GM19240 (cell line): Measurements from ENCODE around the gene U2AF2.
A peak's percentile ranks its signal among the peaks of the same experiment; 100 is the strongest.

Experiments used
- DNase-seq: peaks from one replicate; pipeline ENCODE4 v3.0.0; 2011; ENCODE audit warnings: low spot score; ENCODE audit not compliant: insufficient read length

U2AF2 gene

DNA sequence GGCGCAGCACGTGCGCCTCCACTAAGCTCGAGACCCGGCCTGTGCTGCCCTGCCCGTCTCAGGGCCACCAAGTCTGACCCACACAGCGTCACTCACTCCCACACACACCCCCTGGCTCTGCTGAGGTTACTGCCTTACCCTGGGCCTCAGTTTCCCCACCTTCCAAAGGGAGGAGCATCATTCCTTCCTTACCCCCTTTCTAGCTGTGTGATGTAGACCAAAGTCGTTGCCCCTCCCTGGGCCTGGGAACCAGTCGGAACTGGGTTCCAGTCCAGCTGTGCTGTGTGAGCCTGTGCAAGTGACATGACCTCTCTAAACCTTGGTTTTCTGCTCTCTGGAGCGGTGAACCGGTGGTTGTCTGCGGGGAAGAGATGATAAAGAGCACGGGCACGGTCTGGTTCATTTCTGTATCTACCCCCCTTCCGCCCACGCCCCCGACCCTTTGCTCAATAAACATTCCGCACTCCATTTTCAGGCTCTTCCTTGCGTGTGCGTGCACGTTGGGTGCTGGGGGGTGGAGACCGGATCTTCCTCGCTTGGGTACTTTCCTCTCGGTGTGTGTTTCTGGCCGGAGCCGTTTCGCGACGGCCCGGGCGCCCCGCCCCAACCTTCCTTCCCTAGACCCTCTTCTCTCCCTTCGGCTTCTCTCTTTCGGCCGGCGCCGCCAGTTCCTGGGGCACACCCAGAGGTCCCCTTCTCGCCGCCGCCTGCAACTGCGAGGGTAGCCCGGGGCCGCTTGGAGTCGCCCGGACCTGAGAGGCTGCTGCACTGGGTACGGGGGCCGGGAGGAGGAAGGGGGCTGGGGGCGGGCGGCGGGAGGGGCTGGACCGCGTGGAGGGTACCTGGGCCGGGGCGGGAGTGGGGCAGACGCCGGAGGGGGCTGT lies 11.6 kb upstream of the U2AF2 start, which contains the start of gene ZNF581:
ZNF581 (plus strand) TSS at position 647 of the 884 bp plus-strand sequence. CDS start 923 bp downstream, outside the sequence.
- peak; percentile 82 for DNase-seq

DNA sequence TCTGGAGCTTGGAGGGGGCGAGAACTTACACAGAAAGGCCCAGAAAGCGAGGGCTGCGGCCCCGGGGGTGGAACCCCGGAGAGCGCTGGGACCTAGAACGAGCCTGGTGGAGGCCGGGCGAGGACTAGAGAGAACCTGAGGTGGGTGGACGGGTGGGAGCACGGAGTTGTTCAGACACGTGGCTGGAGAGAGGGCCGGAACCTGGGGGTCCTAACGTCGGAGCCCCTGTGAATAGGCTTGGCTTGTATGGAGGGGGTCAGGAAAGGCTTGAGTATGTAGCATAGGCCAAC lies 11.0 kb upstream of the U2AF2 start:
- DNase-seq, result no peak

DNA sequence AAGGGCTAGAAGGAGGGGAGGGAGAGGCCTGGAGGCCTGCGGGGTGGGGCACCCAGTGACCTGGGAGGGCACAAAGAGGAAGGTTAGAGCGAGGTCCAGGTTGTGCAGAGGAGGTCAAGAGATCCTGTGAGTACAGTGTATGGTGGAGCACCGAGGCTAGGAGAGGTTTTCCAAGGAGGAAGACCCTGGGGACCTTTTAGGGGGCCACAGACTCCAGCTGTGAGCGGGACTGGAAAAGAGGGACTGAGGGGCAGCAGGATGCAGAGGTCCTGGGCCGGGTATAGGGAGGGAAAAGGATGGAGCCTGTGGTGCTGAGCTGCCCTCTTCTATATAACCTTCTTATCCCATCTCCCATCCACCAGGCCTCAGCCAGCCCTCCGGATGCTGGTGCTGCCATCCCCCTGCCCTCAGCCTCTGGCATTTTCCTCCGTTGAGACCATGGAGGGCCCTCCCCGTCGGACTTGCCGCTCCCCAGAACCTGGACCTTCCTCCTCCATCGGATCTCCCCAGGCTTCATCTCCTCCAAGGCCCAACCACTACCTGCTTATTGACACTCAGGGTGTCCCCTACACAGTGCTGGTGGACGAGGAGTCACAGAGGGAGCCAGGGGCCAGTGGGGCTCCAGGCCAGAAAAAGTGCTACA lies 10.5 kb upstream of the U2AF2 start:
- no peak for DNase-seq

DNA sequence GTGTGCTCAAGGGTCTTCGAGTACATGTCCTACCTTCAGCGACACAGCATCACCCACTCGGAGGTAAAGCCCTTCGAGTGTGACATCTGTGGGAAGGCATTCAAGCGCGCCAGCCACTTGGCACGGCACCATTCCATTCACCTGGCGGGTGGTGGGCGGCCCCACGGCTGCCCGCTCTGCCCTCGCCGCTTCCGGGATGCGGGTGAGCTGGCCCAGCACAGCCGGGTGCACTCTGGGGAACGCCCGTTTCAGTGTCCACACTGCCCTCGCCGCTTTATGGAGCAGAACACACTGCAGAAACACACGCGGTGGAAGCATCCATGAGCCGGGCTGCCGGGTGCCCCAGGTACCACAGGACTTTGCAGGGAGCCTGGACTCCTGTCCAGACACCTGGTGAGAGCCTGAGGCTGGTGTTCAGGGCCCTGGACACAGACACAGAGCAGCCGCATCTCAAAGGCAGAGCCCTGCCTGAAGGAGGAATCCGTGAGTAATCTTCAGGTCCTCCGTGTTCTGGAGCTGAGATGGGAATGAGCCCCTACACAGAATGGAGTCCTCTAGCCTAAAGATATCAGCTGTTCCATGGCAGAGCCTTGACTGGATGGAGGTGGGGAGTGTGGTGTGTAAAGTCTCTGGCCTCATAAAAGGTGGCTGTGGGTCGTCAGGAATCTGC lies 9.9 kb upstream of the U2AF2 start:
- DNase-seq, result no peak

DNA sequence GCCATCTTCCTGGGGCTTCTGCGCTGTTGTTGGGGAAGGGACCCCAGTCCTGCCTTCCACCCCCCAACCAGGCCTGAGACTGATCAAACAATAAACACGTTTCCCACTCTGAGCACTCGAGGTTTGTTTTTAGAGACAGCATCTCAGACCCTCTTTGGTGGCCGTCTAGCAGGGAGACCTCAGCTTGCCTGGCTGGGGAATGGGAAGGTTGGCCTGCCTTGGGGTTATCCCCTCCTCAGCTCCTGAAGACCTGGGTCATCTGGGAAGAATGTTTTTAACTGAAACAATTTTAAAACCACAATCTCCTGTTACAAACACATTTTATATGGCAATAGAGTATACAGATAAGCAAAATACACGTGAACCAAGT lies 9.3 kb upstream of the U2AF2 start:
- DNase-seq, result no peak

DNA sequence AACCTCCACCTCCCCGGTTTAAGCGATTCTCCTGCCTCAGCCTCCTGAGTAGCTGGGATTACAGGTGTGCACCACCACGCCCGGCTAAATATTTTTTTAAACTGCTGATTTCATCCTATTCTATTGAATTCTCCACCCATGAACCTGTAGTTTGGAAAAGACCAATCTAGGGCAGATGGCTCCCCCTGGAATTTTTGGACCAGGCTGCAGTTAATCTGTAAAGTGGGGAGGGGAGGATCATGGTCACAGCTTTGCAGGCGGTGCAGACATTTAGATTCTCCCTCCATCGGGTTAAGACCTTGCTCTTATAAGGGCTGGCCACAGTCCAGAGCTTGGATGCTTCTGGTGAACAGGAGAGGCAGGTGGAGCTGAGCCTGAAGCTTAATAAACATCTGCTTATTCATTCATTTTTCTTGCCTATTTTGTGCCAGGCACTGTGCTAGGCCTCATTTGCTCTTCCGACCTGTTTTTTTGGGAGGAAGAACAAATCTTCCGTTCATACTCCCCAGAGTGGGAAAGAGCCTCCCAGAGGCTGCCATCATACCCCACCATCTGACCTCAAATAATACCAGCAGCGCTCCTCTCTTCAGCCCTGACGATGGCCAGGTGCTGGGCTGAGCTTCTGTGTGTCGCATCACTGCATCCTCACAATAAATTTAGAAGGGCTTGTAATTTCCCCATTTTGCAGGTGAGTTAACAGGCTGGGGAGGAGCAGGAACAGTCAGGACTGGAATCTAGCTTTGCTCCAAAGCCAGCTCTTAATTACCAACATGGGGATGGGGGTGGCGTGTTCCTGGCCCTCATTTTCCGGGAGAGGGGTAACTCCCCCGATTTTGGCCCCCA lies 7.7 kb upstream of the U2AF2 start:
- no peak for DNase-seq

DNA sequence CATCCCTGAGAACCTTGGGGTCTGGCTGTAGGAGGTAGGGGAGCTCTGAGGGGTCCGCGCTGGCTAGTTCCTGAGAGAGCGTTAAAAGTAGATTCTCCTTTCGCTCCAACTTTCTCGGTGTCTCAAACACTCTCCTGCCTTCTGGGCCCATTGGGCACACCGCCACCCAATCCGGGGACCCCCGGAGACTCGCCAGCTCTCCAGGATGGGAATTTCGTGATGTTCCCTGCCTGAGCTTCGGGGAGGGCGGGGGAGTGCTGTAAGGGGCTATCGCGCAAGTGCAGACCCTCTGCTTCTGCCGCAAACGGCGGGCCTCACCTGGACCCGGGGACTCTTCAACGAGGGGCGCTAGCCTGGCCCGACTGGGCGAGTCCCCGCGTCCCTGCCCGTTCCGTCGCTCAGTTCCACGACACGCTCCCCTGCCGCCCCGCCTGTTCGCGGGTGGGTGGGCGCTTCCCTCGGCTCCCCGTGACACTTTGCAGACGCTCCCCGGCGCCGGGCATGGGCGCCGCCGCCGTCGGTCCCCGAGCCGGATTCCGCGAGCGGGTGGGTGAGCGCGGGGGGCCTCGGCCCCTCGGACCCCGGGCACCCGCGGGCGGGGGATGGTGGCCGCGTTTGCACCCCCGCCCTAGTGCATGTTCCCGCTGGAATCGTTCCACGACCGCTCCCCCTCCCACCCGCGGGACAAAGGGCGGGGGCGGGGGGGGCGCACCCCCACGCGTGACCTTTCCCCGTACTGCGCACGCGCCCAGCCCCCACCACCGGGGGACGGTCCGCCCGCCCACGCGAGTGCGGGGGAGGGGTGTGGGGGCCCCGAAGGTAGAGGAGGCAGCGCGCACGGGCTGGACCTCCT lies 6.9 kb upstream of the U2AF2 start, which contains the start of gene CCDC106:
CCDC106 (plus strand) TSS at position 481 of the 853 bp plus-strand sequence. CDS start 835 bp downstream, outside the sequence.
- DNase-seq, result no peak

DNA sequence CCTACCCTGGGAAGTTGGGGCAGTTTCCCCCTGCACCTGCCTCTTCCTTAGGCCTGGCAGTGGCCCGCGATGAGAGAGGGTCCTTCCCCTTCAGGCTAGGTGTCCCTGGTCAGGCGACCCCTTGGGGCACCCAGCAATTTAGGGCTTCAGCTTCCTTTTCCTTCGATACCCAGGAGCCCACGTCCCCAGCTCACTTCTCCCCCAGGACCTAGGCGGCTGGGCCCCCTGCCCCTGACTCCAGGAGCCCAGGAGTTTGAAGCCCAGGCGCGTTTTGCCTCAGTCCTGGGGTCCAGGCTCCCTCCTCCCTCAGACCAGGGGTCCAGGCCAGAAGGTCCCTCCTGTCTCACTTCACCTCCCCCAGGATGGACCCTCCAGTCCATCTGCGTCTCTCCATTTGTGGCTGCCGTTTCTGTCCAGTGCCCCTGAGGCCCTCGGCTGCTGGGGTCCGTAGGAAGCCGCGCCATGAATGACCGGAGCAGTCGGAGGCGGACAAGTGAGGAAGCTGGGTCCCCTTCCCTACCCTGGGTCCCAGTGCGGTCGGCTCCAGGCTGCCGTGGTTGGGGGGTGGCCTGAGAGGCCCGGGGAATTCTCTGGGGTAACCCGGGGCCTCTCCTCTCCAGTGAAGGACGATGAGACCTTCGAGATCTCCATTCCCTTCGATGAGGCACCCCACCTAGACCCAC lies 6.1 kb upstream of the U2AF2 start:
- DNase-seq, result no peak

DNA sequence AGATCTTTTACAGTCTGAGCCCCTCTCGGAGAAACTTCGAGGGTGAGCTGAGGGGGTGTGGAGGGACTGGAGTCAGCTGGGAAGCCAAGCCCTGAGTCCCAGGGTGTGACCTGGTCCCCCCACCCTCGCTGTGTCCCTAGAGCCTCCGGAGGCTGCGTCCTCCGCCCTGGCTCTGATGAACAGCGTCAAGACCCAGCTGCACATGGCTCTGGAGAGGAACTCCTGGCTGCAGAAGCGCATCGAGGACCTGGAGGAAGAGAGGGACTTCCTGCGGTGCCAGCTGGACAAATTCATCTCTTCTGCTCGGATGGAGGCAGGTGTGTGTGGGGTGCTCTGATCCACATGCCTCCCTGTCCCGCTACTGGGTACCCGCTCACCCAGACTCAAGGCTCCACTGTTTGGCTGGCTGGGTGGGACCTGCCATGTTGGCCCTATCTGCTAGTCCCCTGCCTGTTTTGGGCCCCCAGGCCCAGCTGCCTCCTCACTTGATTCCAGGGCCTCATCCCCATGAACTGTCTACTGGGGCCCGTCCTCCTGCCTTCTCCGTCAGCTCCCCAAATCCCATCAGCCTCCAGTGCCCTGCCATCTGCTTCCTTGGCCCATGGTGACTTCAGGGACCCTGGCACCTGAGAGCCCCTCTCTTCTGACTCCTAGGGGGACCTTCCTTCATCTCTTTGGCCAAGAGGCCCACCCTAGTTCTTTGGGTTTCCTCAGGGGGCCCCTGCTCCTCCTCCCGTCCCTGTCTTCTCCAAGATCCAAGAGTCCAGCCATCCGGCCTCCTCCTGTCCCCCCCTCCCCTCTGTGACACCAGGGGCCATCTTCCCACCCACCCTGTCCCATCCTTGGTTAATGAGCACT lies 5.3 kb upstream of the U2AF2 start:
- no peak for DNase-seq

DNA sequence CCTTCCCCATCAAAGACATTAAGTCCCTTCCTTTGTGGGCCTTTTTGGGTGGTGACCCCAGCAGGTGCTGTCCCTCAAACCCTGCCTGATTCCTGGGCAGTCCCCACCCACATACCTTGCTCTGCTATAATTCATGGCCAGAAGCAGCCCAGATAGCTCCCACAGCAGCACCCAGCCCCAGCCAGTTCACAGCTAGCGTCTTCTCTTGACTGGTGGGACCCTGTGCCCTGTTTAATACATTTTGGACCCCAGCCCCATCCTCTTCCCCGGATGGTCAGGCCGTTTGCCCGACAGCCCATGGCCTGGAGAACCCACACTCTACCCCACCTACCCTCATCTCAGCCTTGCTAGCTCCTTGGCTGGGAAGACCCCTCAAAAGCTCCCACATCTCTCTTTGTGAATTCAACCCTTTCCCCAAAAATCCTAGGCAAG lies 4.7 kb upstream of the U2AF2 start:
- DNase-seq, result no peak

DNA sequence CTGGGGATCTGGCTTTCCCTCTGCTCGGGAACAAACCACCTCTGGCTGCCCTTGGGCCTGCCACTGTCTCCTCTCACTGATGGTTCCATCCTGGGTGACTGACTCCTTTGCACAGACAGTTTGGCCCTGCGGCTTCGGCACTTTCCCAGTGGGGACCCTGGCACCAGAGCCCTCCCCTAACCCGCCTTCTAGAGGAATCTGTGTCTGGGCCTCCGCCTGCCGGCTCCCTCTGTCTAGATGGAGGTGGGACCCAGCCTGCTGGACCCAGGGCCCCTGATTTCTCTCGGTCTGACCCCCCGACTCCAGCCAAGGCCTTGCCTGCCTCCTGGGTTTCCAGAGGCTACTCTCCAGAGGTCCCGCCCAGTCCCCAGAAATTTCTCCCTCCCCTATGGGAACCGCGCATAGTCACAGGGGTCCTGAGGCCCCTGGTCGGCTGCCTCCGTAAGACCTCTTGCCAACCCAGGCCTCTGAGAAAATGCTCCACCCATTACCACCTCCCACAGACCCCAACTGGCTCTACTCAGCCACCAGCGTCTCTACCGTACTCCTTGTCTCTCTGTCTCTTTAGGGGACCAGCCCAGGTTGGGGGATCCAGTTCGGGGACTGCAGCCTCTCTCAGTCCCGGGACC lies 4.1 kb upstream of the U2AF2 start:
- DNase-seq, result no peak

DNA sequence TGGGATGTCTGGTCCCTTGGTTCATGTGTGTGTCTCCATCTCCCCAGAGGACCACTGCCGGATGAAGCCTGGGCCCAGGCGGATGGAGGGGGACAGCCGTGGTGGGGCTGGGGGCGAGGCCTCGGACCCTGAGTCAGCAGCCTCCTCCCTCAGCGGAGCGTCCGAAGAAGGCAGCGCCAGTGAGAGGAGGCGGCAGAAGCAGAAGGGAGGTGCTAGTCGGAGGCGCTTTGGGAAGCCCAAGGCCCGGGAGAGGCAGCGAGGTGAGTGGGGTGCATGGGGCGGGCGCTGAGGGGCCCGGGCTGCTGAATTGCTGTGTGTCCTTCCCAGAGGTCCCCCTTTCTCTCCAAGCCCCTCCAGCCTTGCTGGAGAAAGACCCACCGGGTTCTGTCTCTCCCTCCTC lies 3.6 kb upstream of the U2AF2 start:
- DNase-seq, result no peak

DNA sequence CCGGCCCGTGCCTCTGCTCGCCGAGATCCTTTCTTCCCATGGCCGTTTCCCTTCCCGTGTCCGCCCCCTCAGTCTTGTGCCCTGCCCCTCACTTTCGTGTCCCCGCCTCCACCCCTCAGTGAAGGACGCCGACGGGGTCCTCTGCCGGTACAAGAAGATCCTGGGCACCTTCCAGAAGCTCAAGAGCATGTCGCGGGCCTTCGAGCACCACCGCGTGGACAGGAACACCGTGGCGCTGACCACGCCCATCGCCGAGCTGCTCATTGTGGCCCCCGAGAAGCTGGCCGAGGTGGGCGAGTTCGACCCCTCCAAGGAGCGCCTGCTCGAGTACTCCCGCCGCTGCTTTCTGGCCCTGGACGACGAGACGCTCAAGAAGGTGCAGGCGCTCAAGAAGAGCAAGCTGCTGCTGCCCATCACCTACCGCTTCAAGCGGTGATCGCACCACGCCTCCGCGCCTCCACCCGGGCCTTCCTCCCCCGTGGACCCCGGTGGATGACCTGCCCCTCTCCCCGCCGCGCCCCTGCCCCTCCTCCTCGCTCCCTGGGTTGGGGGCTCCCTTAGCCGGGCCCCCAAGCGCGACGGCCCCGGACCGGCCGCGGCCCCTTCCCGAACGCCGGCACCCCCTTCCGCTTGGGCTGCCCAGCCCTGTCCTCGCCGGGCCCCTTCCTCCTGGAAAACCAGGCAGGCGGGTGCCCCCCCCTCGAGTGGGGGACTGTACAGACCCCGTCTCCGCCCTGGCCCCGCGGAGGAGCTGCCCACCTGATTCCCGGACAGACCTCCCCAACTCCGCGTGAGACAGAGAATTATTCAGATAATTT lies 2.3 kb upstream of the U2AF2 start:
- no peak for DNase-seq

DNA sequence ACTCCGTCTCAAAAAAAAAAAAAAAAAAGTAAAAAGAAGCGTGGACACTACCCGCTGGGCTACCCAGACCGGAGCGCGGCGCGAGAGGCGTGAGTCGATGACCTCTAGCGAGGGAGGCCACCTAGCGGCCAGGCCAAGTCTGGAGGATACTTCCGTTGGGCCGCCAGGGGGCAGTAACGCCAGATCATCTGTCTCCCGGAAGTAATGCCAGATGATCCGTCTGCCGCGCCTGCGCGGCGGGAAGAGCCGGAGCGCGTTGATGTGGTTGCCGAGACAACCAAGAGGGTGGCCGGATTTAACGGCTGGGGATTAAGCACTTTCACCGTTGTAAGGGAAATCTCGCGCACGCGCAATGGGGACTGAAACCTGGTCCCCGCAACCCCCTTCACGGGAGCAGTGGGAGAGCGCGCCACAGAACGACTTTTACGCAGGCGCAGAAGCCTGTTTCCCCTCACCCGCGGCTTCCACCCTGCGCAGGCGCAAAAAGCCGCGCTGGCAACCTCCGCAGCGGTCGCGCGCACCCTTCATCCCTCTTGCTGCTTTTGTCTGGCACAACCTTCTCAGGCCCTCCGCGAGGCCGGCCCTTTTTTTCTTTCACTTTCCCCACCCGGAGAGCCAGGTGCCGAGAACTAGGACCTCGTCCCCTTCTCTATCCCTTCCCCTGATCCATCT lies 1.0 kb upstream of the U2AF2 start:
- peak; percentile 98 for DNase-seq

DNA sequence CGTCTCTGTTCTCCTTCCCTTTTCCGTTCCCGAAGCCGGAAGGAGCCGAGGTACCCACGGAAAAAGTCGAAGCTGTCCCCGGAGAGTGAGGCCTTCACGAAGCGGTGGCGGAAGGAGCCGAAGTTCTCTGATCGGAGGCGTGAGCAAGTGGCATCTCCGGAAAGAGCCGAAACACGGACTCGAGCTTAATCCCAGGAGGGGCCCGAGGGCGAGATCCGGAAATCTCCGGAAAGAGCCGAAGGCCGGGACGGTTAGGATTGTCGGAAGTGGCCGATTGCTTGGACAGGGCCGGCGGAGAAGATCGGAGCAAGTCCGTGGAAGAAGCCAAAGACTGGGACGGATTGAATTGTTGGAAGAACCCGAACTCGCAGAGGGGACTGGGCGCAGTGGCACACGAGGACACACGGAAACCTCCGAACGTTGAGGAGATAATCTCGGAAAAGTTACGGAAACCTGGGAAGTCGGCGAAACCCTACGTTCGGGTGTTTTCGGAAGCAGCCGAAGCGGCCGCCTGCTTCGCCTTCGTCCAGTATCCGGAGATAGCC lies 440 bp upstream of the U2AF2 start:
- DNase-seq, result peak; percentile 87

DNA sequence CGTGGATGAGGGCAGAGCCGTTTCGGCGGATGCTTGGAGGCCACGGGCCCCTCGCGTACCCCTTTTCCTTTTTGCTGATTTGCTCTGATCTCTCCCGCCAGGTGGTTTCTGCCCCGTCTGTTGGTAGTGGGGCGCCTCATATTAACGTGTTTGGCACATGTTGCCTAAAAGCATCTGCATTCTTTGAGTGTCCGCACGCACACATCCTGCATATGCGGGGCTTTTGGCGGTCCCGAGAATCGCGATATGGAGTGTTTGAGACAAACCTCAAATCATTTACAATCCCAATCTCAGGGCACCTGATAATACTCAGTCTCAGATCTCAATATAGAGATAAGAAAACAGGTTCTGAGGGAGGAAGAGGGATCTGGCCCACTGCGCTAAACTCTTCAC lies 809 bp downstream of the U2AF2 start:
- no peak for DNase-seq

DNA sequence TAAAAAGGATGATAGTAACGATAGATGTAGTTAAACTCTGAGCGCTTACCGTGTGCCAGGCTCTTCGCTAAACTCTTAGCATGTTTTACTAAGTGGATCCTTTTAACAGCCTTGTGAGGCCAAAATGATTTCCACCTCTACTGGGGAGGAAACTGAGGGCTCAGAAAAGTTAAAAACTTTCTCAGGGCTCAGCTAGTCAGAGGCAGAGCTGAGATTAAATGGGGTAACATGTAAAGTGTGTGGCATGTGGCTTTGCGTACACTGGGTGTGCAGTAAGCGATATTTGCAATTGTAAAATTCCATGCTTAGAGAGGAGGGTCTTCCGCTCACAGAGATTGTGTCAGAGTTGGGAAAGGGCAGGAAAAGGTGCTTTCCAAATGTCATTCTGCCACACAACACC lies 1.7 kb downstream of the U2AF2 start:
- DNase-seq, result no peak
